NCI-H1930 (cell line): ENCODE data around the gene HHIPL2.
"Not testable (repeated sequence)": the region's sequence is repeated elsewhere in the genome, so short reads cannot be mapped to it uniquely, and the experiment has no call there.

Experiments used
- DNase-seq, 2 experiments: peaks; one replicate each; lab custom pipeline; 2025; lab: John Stamatoyannopoulos, UW

The HHIPL2 gene

DNA sequence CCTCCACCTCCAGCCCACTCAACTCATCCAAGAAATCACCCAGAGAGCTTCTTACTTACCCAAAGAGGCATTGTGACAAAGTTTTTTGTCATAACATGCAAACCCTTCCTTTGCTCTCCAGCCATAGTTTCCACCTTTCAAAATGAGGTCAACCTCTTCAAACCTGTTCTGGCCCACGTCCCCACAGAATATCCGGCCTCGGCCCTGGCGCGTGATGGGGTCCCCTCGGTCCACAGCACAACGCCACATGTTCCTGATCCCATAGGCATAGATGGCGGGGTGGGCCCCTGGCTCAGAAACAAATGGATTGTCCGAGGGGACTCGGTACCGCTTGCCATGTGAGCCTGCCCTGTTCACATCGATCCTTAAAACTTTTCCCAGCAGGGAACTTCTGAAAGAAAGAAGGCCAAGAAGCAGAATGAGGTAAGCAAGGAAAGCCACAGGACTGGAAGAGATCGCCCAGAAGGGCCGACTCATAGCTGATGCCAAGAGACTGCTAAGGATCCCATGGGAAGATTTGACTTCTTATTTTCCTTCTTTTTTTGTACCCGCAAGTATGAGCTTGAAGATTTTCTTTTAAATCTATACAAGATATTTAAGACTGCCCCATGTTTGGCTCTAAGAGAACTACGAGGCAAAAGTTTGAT, 7.8 kb downstream of the HHIPL2 start:
- no peak for DNase-seq

DNA sequence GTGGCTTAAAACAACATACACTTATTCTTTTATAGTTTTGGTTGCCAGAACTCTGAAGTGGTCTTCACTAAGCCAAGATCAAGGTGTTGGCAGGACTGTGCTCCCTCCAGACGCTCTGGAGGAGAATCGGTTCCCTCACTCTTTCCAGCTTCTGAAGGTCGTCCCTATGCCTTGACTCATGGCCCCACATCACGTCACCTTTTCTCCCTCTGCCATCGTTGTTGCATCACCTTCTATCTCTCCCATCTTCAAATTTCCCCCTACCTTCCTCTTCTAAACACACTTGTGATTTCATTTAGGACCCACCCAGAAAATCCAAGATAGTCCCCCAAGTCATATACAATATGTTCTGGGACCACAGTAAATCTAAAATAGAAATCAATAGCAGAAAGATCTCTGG, 12.4 kb downstream of the HHIPL2 start:
- no peak for DNase-seq

DNA sequence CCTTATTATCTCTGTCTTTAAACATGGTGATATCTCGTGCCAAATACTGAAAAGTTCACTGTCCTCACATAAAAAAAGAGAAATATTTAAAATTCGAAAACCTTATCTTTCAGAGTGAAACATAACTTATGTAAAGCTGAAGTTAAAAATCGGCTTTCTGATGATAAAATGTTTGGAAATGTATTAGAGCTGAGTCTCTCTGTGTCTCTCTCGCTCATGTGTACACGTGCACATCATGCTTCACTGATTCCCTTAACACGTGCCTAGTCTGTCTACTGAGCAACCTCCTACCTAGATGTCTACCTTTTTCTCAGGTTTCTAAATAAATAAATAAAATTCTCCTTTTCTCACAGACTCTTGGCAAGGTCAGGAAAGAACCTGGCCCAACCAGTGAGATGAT, 17.1 kb downstream of the HHIPL2 start:
- no peak for DNase-seq

DNA sequence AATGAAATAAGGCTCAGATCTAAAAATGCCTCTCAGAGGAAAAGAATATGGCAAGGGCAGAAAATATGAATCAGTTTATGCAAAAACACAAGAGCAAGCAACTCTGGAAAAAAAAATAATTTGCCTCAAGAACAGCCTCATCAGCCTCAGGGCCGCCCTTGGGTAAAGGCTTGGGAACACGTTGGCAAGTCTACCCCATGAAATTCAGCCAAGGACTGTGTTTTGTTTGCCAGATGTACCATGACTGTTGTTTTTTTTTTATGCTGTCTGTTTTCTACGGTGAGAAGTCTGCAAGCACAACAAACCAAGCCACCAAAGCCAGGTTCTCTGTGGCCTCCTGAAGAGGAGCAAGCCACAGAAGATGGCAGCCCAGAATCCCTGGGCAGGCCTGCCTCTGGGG, 18.0 kb downstream of the HHIPL2 start:
- no peak for DNase-seq

DNA sequence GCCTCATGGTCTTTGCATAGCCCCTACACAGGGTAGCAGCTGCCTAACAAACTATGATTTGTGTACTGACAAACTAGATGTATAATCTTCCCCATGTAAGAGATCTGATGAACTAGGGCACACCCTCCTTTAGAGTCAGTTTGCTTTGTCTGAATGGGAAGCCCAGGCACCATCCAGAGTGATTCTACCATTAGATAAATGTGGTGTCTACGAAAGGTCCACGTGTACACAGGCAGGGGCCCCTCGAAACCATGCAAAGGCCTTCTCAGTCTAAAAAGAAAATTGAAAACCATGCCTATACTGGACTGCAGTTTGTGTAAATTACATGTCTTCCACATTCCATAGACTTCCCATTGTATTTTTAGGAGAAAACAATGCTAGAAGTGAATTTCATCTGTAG, 18.7 kb downstream of the HHIPL2 start:
- DNase-seq = no peak

DNA sequence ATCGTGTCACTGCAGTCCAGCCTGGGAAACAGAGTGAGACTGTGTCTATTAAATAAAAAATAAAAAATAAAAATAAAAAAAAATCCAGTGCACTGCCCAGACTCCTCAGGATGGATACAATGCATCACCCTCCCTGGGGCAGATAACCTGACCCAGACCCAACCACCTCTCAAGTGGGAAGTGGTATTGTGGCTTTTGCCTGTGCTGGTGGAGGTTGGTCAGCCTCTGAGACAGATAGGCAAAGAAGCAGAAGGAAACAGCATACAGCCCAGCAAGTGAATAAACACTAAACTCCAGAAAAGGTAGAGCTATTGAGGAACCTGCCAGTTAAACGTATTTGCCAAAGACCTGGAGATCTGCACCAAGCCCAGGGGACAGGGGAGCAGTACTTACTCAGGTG, 22.0 kb downstream of the HHIPL2 start:
- no peak for DNase-seq

DNA sequence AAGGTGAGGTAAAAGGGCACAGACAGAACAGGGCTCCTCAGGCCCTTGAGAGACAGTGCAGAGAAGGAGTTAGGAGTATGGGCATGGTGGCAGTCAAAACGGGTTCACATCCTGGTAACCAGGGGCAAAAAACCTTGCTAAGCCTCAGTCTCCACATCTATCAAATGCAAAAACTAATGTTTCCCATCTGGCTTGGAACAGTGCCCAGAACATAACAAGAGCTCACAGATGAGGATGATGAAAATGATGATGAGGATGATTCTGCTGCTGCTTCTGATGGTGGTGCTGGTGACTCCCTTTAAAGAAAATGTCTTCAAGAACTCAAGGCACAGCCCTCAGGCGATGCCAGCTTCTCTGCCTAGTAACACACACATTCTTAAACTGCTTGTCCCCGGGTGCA, 24.1 kb downstream of the HHIPL2 start:
- DNase-seq = no peak

DNA sequence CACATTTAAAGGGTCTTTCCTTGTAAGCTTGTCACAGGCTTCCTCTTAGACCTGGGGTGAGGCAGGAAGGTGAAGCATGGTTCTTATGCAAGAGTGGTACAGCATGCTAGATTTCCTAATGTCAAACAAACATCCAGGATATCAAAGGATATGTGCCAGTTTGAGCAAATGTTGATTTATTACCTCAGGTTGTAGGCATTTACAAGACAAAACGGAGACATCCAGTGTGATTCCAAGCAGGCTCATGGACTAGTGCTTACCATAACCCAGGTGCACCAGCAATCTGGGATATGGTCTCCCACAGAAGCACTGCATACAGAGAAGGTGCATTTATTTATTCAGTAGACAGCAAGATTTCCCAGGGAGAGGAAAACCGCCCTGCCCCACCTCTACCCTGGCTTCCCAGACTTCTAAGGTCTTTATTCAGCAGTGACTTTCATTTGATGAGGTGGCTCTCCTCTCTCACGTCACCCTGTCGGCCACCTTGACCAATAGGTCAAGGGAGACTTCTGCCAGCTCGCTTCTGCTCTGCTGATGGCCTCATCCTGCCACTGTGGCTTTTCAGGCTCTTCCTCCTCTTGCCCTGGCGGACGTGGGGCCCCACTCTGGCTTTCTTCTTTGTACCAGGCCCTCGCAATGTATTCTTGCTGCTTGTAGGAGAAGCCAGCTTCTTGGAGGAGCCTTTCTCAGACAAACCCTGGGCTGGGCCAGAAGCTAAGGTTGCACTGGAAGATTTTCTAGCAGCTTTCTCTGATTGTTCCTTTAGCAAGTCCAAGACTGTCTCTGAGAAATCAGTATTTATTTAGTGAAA, 25.6 kb downstream of the HHIPL2 start:
- no peak for DNase-seq

DNA sequence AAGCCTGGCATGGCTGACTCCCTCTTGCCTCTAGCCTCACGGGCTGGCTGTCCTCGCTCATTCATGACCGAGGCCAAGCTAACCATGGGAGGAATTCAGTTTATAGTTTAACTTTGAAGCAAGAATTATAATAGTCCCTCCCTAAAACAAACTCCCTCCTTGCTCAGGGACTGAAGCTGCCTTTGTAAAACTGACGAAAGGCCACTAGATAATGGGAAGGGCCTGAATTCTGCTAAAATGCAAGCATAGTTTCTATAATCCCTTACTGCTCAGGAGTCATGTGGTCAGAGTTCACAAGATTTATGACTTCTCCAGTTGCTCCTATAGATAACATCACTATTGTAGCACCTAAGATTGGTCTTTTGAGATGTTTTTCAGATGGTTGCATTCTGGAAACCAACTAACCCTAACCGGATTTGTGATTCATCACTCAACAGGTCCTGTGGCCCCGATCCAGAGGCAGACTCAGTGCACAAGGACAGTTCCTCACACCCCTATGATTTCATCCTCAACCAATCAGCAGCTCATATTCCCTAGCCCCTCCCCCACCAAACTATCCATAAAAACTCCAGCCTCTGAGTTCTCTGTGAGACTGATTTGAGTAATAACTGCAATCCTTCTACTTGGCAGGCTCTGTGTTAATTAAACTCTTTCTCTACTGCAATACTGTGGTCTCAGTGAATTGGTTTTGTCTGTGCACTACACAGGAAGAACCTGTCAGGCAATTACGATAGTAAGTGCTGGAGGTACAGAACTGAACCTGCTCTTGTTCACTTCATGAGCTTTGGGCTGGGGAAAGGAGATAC, 26.4 kb downstream of the HHIPL2 start:
- DNase-seq = no peak

DNA sequence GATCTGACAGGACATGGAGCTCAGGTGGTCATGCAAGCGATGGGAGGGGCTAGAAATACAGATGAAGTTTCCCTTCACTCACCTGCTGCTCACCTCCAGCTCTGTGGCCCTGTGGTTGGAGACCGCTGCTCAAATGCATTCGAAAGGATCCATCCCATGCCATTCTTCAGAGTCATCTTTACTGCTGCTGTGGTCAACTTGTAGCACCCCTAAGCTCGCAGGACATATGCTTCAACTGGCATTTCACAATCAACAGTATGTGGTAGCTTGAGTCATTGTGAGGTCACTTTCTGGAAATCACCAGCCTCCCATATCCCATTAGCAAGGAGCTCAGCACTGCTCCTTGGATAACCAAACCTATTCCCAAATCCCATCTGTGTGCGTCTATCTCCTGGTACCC, 58.4 kb downstream of the HHIPL2 start:
- not testable (repeated sequence) for DNase-seq

DNA sequence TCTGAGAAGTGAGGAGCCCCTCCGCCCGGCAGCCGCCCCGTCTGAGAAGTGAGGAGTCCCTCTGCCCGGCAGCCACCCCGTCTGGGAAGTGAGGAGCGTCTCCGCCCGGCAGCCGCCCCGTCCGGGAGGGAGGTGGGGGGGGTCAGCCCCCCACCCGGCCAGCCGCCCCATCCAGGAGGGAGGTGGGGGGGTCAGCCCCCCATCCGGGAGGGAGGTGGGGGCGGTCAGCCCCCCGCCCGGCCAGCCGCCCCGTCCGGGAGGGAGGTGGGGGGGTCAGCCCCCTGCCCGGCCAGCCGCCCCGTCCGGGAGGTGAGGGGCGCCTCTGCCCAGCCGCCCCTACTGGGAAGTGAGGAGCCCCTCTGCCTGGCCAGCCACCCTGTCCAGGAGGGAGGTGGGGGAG, 60.1 kb downstream of the HHIPL2 start:
- not testable (repeated sequence) for DNase-seq

DNA sequence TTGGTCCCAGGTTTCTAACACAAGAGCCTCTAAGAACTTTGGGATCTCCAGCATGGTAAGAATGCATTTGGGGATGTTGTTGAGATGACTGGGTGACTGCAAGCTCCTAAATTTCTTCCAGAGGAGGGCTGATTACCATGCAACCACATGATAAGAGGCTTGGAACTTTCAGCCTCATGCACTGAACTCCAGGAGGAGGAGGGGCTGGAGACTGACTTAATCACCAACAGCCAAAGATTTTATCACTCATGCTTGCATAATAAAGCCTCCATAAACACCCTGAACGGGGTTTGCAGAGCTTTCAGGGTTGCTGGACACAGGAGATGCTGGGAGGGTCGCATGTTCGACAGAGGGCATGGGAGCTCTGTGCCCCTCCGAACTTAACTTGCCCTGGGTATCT, 63.9 kb downstream of the HHIPL2 start:
- DNase-seq = not testable (repeated sequence)

DNA sequence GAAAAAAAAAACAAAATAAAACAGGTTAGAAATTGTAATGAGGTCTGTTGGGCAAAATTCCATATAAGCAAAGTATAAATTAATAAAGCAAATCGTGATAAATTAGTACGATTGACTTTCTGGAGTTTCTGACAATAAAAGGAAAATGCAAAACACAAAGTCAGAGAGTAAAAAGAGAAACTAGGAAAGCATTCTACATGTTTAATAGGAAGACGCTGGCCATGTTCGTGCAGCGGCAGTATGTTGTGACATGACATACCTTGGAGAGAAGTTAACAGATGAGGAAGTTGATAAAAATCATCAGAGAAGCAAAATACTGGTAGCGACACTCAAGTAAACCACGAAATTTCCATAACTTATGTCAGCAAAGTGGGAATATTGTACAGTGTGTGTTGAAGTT, 68.3 kb downstream of the HHIPL2 start:
- not testable (repeated sequence) for DNase-seq

DNA sequence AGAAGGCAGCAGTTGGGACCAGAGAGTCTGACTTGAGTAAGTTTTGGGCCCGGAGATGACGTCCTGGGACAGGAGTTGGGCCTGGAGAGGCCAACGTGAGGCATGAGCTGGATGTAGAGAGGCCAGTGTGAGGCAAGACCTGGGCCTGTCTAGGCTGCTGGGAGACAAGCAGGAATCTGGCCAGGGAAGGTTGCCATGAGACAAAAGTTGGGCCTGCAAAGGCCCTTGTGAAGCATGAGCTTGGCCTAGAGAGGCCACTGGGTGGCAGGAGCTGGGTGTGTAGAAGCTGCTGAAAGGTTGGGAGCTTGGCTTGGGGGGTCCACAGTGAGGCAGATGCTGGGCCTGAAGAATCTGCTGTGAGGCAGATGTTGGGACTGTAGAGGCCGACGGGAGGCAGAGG, 71.5 kb downstream of the HHIPL2 start:
- DNase-seq = not testable (repeated sequence)

DNA sequence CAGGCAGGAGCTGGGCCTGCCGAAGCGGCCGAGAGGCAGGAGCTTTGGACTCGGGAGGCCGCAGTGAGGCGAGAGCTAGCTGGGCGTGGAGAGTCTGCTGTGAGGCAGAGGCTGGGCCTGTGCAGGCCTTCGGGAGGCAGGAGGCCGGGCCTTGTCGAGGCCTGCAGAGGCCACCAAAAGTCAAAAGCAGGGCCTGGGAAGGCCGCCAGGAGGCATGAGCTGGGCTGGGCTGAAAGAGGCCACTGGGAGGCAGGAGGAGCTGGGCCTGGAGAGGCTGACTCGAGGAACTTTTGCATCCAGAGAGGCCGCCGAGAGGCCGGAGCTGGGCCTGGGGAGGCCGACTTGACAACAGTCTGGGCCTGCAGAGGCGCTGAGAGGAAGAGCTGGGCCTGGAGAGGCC, 74.2 kb downstream of the HHIPL2 start:
- DNase-seq = not testable (repeated sequence)

DNA sequence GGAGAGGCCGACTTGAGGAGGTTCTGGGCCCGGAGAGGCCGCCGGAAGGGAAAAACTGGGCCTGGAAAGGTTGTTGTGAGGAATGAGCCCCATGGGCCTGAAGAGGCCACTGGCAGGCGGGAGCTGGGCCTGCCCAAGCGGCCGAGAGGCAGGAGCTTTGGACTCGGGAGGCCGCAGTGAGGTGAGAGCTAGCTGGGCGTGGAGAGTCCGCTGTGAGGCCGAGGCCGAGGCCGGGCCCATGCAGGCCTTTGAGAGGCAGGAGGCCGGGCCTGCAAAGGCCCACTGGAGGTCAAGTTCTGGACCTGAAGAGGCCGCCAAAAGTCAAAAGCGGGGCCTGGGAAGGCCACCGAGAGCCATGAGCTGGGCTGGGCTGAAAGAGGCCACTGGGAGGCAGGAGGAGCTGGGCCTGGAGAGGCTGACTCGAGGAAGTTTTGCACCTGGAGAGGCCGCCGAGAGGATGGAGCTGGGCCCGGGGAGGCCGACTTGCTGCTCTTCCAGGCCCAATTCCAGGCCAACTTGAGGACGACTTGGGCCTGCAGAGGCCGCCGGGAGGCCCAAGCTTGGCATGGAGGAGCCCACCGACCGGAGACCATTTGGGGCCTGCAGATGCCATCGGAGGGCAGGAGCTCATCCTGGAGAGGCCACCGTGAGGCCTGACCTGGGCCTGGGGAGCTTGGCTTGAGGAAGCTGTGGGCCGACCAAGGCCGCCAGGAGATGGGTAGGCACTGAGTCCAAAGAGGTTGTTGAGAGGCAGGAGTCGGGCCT, 74.9 kb downstream of the HHIPL2 start:
- not testable (repeated sequence) for DNase-seq
